Endothelial cell of umbilical vein (primary cell): ENCODE data around the gene SESTD1. TPM values are rescaled to one million over a fixed set of nuclear protein-coding genes. Genes with fewer than 3 reads are reported as not detected.
"Not testable (repeated sequence)": the region's sequence is repeated elsewhere in the genome, so short reads cannot be mapped to it uniquely, and the experiment has no call there.

Experiments used
- BruUV-seq: library from RNA; stranded (reverse); fragments of 400-500 nt; replicated peaks from 2 replicates; lab custom pipeline; 2021; lab: Mats Ljungman, UMichigan
- CTCF ChIA-PET: fragments of 300-600, 350-600 bp; sonication (Branson Sonifier 250); formaldehyde crosslinking; loops from one replicate; lab custom pipeline; 2021; ENCODE audit warnings: antibody characterized with exemption, inconsistent platforms; lab: Charles Lee
- POLR2A ChIA-PET: fragments of 300-600, 350-600 bp; sonication (Branson Sonifier 250); formaldehyde crosslinking; loops from one replicate; lab custom pipeline; 2021; ENCODE audit warnings: antibody characterized with exemption, inconsistent platforms; lab: Charles Lee
- DNase-seq: peaks from one replicate; pipeline ENCODE4 v3.0.0-alpha.2; 2011; ENCODE audit warnings: low read depth, low spot score
- FAIRE-seq: peaks from 2 replicates; lab custom pipeline; 2011; peaks lifted over from hg19 to GRCh38; lab: Jason Lieb, UNC
- H2AFZ ChIP-seq: 2 replicates; pipeline ENCODE4 v1.6.0; 2012; ENCODE audit warnings: low read depth, low read length, control low read depth, inconsistent platforms
- H3K27ac ChIP-seq: 2 replicates; pipeline ENCODE4 v1.5.1; 2011; ENCODE audit warnings: low read depth, mild to moderate bottlenecking, control low read depth, low read length, moderate library complexity; ENCODE audit not compliant: insufficient read depth
- H3K27me3 ChIP-seq, 2 experiments: 2 replicates each; pipeline versions ENCODE4 v1.6.0 to v1.6.1; 2011; ENCODE audit warnings: low read length in 2 of 2, mixed read lengths in 1 of 2; ENCODE audit not compliant: control insufficient read depth in 2 of 2, insufficient read depth in 2 of 2
- H3K36me3 ChIP-seq, 2 experiments: 2 replicates in 1 of 2; 3 replicates in 1 of 2; pipeline ENCODE4 v1.5.1; 2011; ENCODE audit warnings: low read length in 2 of 2, mild to moderate bottlenecking in 1 of 2, moderate library complexity in 1 of 2; ENCODE audit not compliant: control insufficient read depth in 2 of 2, insufficient read depth in 2 of 2; ENCODE audit errors: extremely low read depth in 1 of 2
- H3K4me1 ChIP-seq: 3 replicates; pipeline ENCODE4 v1.5.1; 2011; ENCODE audit warnings: mild to moderate bottlenecking, low read length; ENCODE audit not compliant: control insufficient read depth, insufficient read depth; ENCODE audit errors: extremely low read depth
- H3K4me2 ChIP-seq: 2 replicates; pipeline ENCODE4 v1.6.1; 2011; ENCODE audit warnings: low read length, control low read depth, mixed read lengths; ENCODE audit not compliant: insufficient read depth
- H3K4me3 ChIP-seq, 3 experiments: fragments of 200-600 bp in 1 of 3; sonication (generic), shearing (Covaris generic) in 1 of 3; replicated peaks in 1 of 3; 2 replicates each; pipeline ENCODE4 v1.5.1; 2011 to 2016; ENCODE audit warnings: control low read depth in 3 of 3, low read length in 3 of 3, mild to moderate bottlenecking in 2 of 3, inconsistent platforms in 1 of 3, low read depth in 1 of 3, moderate library complexity in 1 of 3; ENCODE audit not compliant: insufficient read depth in 1 of 3
- H3K79me2 ChIP-seq: 2 replicates; pipeline ENCODE4 v1.6.0; 2012; ENCODE audit warnings: low read length, inconsistent platforms; ENCODE audit not compliant: control insufficient read depth, insufficient read depth
- H3K9ac ChIP-seq: replicated peaks from 2 replicates; pipeline ENCODE3; 2011; ENCODE audit warnings: low read length, control low read depth; ENCODE audit not compliant: insufficient read depth; ENCODE audit errors: extremely low read depth
- H3K9me1 ChIP-seq: replicated peaks from 3 replicates; pipeline ENCODE4 v1.6.0; 2011; ENCODE audit warnings: mild to moderate bottlenecking, low read length; ENCODE audit not compliant: control insufficient read depth, insufficient read depth; ENCODE audit errors: extremely low read depth
- H3K9me3 ChIP-seq: replicated peaks from 2 replicates; pipeline ENCODE4 v1.5.1; 2012; ENCODE audit warnings: low read length, inconsistent platforms; ENCODE audit not compliant: control insufficient read depth, insufficient read depth
- H4K20me1 ChIP-seq: replicated peaks from 2 replicates; pipeline ENCODE3; 2011; ENCODE audit warnings: mild to moderate bottlenecking, low read length; ENCODE audit not compliant: control insufficient read depth, insufficient read depth; ENCODE audit errors: extremely low read depth
- CTCF ChIP-seq, 2 donors: IDR thresholded peaks; 1 replicate in 1 of 2; 2 replicates in 1 of 2; pipeline ENCODE4 v1.5.1; 2011; ENCODE audit warnings: low read length in 2 of 2, mild to moderate bottlenecking in 2 of 2, moderate library complexity in 2 of 2, control low read depth in 1 of 2, inconsistent platforms in 1 of 2, low read depth in 1 of 2; ENCODE audit not compliant: insufficient read depth in 1 of 2; ENCODE audit errors: extremely low read depth in 1 of 2
- EZH2 ChIP-seq: IDR thresholded peaks from 2 replicates; pipeline ENCODE4 v1.6.1; 2012; ENCODE audit warnings: borderline replicate concordance, low read depth, mild to moderate bottlenecking, moderate library complexity, low read length, inconsistent platforms; ENCODE audit not compliant: severe bottlenecking
- GATA2 ChIP-seq: IDR thresholded peaks from 2 replicates; pipeline ENCODE4 v1.7.0; 2011; ENCODE audit warnings: low read depth, mild to moderate bottlenecking, moderate library complexity, mixed read lengths, low read length; ENCODE audit not compliant: insufficient read length, insufficient read depth
- POLR2A ChIP-seq: IDR thresholded peaks from 2 replicates; pipeline ENCODE4 v1.6.1; 2012; ENCODE audit warnings: low read depth, mild to moderate bottlenecking, control low read depth, low read length
- POLR2AphosphoS5 ChIP-seq: IDR thresholded peaks from 2 replicates; pipeline ENCODE4 v1.6.1; 2012; ENCODE audit warnings: low read depth, mild to moderate bottlenecking, control low read depth, low read length, moderate library complexity; ENCODE audit not compliant: insufficient read depth
- dilution Hi-C: fragments of 300-500 bp; cut with MboI; formaldehyde crosslinking; loops from one replicate; pipeline ENCODE4 v1.15.0; 2019; ENCODE audit warnings: low sequenced_read_pairs; ENCODE audit not compliant: extremely low pct_ligation_motif_present
- intact Hi-C: fragments of 100-400 bp; cut with micrococcal nuclease; formaldehyde crosslinking; loops from one replicate; pipeline ENCODE4 v1.10.0; 2022
- polyA plus RNA-seq, 4 experiments: library from polyadenylated mRNA; depleted of rRNA in 3 of 4; stranded (reverse) in 3 of 4; unstranded in 1 of 4; fragments of >200 nt; gene quantifications; 2 replicates each; pipeline versions ENCODE4 v1.2.1 to v1.2.3, GENCODE V29; 2011 to 2012; ENCODE audit warnings: missing spikeins in 1 of 4
- total RNA-seq: library from RNA; stranded (reverse); gene quantifications from 2 replicates; pipeline ENCODE4 v1.2.3, GENCODE V29; 2021

SESTD1 gene
- total and polyA plus RNA-seq, 2 donors (not counting 3 experiments of a cell fraction or from before 2014, with no cell fraction given), result 9.8 to 72.4 TPM

- CTCF ChIA-PET, result no interaction called here
- no peak overlapping the region for H3K4me3 ChIP-seq
- peaks cover 3% of the 10 kb centered on the region for H4K20me1 ChIP-seq
- dilution Hi-C loops, result no loop called here
- FAIRE-seq, result no peak
- BruUV-seq, result no TSS peak
- no peaks in the 10 kb centered on the region for H3K9me1 ChIP-seq
- H3K4me1 ChIP-seq, result no peaks in the 10 kb centered on the region
- no peak overlapping the region for H3K4me2 ChIP-seq
- H3K36me3 ChIP-seq, result no peaks in the 10 kb centered on the region
- H3K79me2 ChIP-seq, result peaks cover 43% of the 10 kb centered on the region
- H3K9me3 ChIP-seq, result peaks cover 2% of the 10 kb centered on the region
- H3K27me3 ChIP-seq, result no peaks in the 10 kb centered on the region
- POLR2A ChIA-PET, result no interaction called here
- no peak overlapping the region for H3K27ac ChIP-seq
- no peak overlapping the region for H2AFZ ChIP-seq
- DNase-seq, result no peak
- H3K9ac ChIP-seq, result no peak overlapping the region
- intact Hi-C loops, result no loop called here
- TF ChIP-seq POLR2A (no peak), GATA2 (no peak), CTCF (IDR thresholded peaks at IDR 0.05; ENCODE audit: extremely low read depth in 1 of 2, insufficient read depth in 1 of 2, low read depth in 1 of 2, low read length in 2 of 2) (no peak), POLR2AphosphoS5 (no peak), EZH2 (no peak)
Observed at GRCh38 chr2:179201869-179202268, 62.8 kb downstream of the SESTD1 start.

GRCh38 chr2:179195926-179196590 lies 68.6 kb downstream of the SESTD1 start:
- H3K27ac ChIP-seq, CTCF ChIA-PET, H3K9me3 ChIP-seq, POLR2A ChIA-PET, H3K9ac ChIP-seq, H2AFZ ChIP-seq, H3K4me2 ChIP-seq, H3K4me1 ChIP-seq, intact Hi-C loops, dilution Hi-C loops, H3K27me3 ChIP-seq, BruUV-seq, FAIRE-seq, H3K9me1 ChIP-seq, DNase-seq, H3K4me3 ChIP-seq, H3K36me3 ChIP-seq, H4K20me1 ChIP-seq: not testable (repeated sequence)
- peaks cover 32% of the 10 kb centered on the region for H3K79me2 ChIP-seq
